Kidney (tissue), 14 donors: Measurements from ENCODE around the gene GPR137B. TPM values are rescaled to one million over a fixed set of nuclear protein-coding genes. Genes with fewer than 3 reads are reported as not detected.
"Not testable (repeated sequence)": the region's sequence is repeated elsewhere in the genome, so short reads cannot be mapped to it uniquely, and the experiment has no call there.

ENCODE experiments used
- DNase-seq, 5 donors: peaks; one replicate each; pipeline ENCODE4 v3.0.0-alpha.2; 2013 to 2020
- FAIRE-seq: peaks from 2 replicates; lab custom pipeline; 2012; peaks lifted over from hg19 to GRCh38; lab: Jason Lieb, UNC
- H3K27ac ChIP-seq, 2 donors: one replicate each; pipeline ENCODE4 v1.7.0; 2013; ENCODE audit warnings: low read depth in 2 of 2, low read length in 2 of 2, inconsistent platforms in 1 of 2
- H3K27me3 ChIP-seq: one replicate; pipeline ENCODE4 v1.7.1; 2013; ENCODE audit warnings: low read length, inconsistent platforms; ENCODE audit not compliant: control insufficient read depth, insufficient read depth
- H3K36me3 ChIP-seq, 3 donors: one replicate each; pipeline versions ENCODE4 v1.7.0 to v1.7.1; 2013; ENCODE audit warnings: low read length in 3 of 3, control low read depth in 1 of 3, inconsistent platforms in 1 of 3; ENCODE audit not compliant: insufficient read depth in 3 of 3, control insufficient read depth in 2 of 3
- H3K4me1 ChIP-seq, 3 donors: one replicate each; pipeline versions ENCODE4 v1.7.0 to v1.7.1; 2013; ENCODE audit warnings: low read length in 3 of 3, inconsistent platforms in 1 of 3, low read depth in 1 of 3; ENCODE audit not compliant: control insufficient read depth in 2 of 3, insufficient read depth in 2 of 3
- H3K4me3 ChIP-seq, 3 donors: one replicate each; pipeline versions ENCODE4 v1.7.0 to v1.8.1; 2013; ENCODE audit warnings: low read length in 3 of 3, control low read depth in 1 of 3, inconsistent platforms in 1 of 3
- H3K9ac ChIP-seq, 3 donors: one replicate each; pipeline versions ENCODE4 v1.7.0 to v1.7.1; 2013; ENCODE audit warnings: low read length in 3 of 3, control low read depth in 1 of 3, inconsistent platforms in 1 of 3
- H3K9me3 ChIP-seq, 3 donors: one replicate each; pipeline versions ENCODE4 v1.7.0 to v1.7.1; 2013; ENCODE audit warnings: low read length in 3 of 3, control low read depth in 1 of 3, inconsistent platforms in 1 of 3; ENCODE audit not compliant: control insufficient read depth in 2 of 3, insufficient read depth in 1 of 3
- intact Hi-C: fragments of 100-400 bp; cut with DNase I; formaldehyde crosslinking; loops from one replicate; pipeline ENCODE4 v1.11.1; 2022
- polyA plus RNA-seq: library from polyadenylated mRNA; stranded (reverse); fragments of 350-450 nt; fragmentation: Illumina TruSeq; extraction: RNeasy Lipid Tissue Mini Kit (QIAGEN cat#74804); gene quantifications from one replicate; pipeline ENCODE4 v1.2.3, GENCODE V29; 2014; ENCODE audit warnings: low read depth, low replicate concordance; ENCODE audit not compliant: insufficient read depth
- total RNA-seq: library from RNA; stranded (reverse); fragmentation: NEBNext Ultra II Directional; extraction: Animal tissue kit (Norgen Biotek cat#: 25700); gene quantifications from one replicate; pipeline ENCODE4 v1.2.1, GENCODE V29; 2021
- TF ChIP-seq, protein P1 (sequence below): IDR thresholded peaks from 3 replicates; pipeline ENCODE4 v1.5.1; 2012; ENCODE audit warnings: mild to moderate bottlenecking, moderate library complexity, borderline replicate concordance; ENCODE audit not compliant: insufficient read depth; ENCODE audit errors: extremely low read depth
- donor health status: control.
- donor health status: control.
- donor health status: control.
- donor health status: control.
- donor health status: control.
- donor health status: DM: yes; HTN: yes; CAD: no.
- donor health status: Normal renal cell carcinoma (clear cell type).

Gene GPR137B
- total and polyA plus RNA-seq, 2 donors from 2014 or later, result 22.2 to 31.4 TPM

DNA sequence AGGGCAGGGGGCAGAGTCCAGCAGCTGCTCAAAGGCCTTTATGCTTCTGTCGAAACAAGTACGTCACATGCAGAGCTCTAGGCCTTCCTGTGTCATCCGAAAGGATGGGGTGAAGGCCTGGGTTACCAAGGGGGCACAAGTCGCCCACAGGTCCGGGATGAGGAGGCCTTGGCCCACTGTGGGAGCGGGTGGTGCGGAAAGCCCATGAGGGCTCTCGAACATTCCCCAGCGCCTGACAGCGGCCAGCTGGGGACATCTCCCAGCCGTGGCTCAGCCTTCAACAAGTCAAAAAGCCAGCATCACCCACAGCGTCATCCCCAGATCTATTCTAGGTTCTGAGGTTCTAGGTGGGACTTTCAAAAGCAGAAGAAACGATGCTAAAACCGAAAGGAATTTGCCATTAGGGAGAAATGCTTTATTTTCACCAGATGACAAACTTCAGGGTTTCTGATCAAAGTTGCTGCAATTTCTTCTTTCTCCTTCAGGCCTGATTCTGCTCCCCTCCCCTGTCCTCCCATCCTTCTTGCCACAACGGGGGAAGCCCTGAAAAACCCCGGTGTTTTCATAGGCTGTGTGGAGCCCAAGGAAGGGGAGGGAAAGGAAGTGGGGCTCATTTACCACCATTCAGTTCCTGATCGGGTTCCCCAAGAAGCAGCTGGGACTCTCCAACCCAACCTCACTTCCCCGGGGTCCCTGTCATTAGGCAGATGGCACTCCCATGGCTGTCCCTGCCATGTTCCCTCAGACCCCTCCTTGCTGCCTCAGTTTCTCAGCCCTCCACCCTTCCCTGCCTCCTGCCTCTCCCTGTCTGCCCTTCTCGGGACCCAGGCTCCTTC lies 17.6 kb downstream of the GPR137B start:
- DNase-seq (peak; percentile 83 to 90 (median 87)), FAIRE-seq (no peak)

GRCh38 chr1:236160540-236161127 lies 18.3 kb downstream of the GPR137B start:
- no peaks in the 10 kb centered on the region for H3K27me3 ChIP-seq
- H3K4me3 ChIP-seq, result peak overlapping the region in 1 of 3 donors; percentile 12
- intact Hi-C loops, result no loop called here
- H3K4me1 ChIP-seq, result peaks cover 4 to 18% (median 15%) of the 10 kb centered on the region in 3 donors
- no peaks in the 10 kb centered on the region for H3K36me3 ChIP-seq
- no peak for FAIRE-seq
- H3K9ac ChIP-seq, result peak overlapping the region in 1 of 3 donors; percentile 58
- no peak for DNase-seq
- peak overlapping the region; percentile 71 to 88 for H3K27ac ChIP-seq
- TF ChIP-seq, protein P1, sequence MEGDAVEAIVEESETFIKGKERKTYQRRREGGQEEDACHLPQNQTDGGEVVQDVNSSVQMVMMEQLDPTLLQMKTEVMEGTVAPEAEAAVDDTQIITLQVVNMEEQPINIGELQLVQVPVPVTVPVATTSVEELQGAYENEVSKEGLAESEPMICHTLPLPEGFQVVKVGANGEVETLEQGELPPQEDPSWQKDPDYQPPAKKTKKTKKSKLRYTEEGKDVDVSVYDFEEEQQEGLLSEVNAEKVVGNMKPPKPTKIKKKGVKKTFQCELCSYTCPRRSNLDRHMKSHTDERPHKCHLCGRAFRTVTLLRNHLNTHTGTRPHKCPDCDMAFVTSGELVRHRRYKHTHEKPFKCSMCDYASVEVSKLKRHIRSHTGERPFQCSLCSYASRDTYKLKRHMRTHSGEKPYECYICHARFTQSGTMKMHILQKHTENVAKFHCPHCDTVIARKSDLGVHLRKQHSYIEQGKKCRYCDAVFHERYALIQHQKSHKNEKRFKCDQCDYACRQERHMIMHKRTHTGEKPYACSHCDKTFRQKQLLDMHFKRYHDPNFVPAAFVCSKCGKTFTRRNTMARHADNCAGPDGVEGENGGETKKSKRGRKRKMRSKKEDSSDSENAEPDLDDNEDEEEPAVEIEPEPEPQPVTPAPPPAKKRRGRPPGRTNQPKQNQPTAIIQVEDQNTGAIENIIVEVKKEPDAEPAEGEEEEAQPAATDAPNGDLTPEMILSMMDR, result no peak
- peaks cover 0 to 3% (median 0%) of the 10 kb centered on the region in 3 donors for H3K9me3 ChIP-seq

More for the DNA sequence above, 17.6 kb downstream of the GPR137B start:
- Histone ChIP-seq H3K27ac (peak overlapping the region; percentile 71 to 88), H3K4me3 (peak overlapping the region in 1 of 3 donors; percentile 12), H3K36me3 (no peaks in the 10 kb centered on the region), H3K4me1 (peaks cover 4 to 21% (median 15%) of the 10 kb centered on the region in 3 donors), H3K9ac (peak overlapping the region in 1 of 3 donors; percentile 58), H3K27me3 (no peaks in the 10 kb centered on the region), H3K9me3 (peaks cover 0 to 3% (median 0%) of the 10 kb centered on the region in 3 donors)
- TF ChIP-seq, protein P1, result no peak
- intact Hi-C loops, result no loop called here

DNA sequence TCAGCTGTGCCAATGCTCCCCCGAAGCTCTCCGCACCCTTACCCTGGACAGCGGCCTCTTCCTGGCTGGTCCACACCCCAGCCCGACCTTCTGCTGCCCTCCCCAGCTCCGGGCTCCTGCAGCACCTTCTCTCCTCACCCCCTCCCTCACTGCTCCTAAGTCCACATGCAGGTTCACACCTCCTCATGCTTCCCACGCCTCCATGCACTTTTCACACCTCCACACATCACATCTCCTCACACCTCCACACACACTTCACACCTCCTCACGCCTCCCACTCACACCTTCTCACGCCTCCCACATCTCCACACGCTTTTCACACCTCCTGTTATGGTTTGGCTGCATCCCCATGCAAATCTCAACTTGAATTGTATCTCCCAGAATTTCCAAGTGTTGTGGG lies 18.9 kb downstream of the GPR137B start:
- Histone ChIP-seq H3K4me1 (peaks cover 4 to 18% (median 15%) of the 10 kb centered on the region in 3 donors), H3K27me3 (no peaks in the 10 kb centered on the region), H3K36me3 (no peaks in the 10 kb centered on the region), H3K9me3 (peaks cover 0 to 3% (median 0%) of the 10 kb centered on the region in 3 donors), H3K9ac (no peak overlapping the region), H3K27ac (peak overlapping the region in 1 of 2 donors; percentile 13), H3K4me3 (no peak overlapping the region)
- TF ChIP-seq, protein P1, result no peak
- intact Hi-C loops, result no loop called here
- DNase-seq (no peak), FAIRE-seq (no peak)

DNA sequence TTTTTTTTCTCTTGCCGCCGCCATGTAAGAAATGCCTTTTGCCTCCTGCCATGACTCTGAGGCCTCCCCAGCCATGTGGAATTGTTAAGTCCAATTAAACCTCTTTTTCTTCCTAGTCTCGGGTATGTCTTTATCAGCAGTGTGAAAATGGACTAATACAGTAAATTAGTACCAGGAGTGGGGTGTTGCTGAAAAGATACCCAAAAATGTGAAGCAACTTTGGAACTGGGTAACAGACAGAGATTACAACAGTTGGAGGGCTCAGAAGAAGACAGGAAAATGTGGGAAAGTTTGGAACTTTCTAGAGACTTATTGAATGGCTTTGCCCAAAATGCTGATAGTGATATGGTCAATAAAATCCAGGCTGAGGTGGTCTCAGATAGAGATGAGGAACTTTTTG lies 19.4 kb downstream of the GPR137B start:
- H3K9me3 ChIP-seq, H3K9ac ChIP-seq, H3K27ac ChIP-seq, FAIRE-seq, intact Hi-C loops, H3K36me3 ChIP-seq, H3K4me3 ChIP-seq, H3K27me3 ChIP-seq, DNase-seq: not testable (repeated sequence)
- H3K4me1 ChIP-seq, result peaks cover 4 to 18% (median 15%) of the 10 kb centered on the region in 3 donors
